ENCODE data around the gene EFNB2.

Gene EFNB2

GRCh38 chr13:106450991-106451390 lies 84.5 kb downstream of the EFNB2 start:
- no peak overlapping the region for H3K4me3 ChIP-seq (ENCODE audit: low read length)
- H3K27me3 ChIP-seq (ENCODE audit: control insufficient read depth, insufficient read depth, low read length) = no peaks in the 10 kb centered on the region
- peaks cover 1% of the 10 kb centered on the region for H3K4me1 ChIP-seq (ENCODE audit: control insufficient read depth, low read depth, low read length)
- H3K9ac ChIP-seq (ENCODE audit: low read length) = no peak overlapping the region
- no peaks in the 10 kb centered on the region for H3K9me3 ChIP-seq (ENCODE audit: control insufficient read depth, low read depth, low read length)
- no peaks in the 10 kb centered on the region for H3K36me3 ChIP-seq (ENCODE audit: control insufficient read depth, low read depth, low read length)
- H3K27ac ChIP-seq (ENCODE audit: low read length) = no peak overlapping the region

- Histone ChIP-seq H3K36me3 (ENCODE audit: control insufficient read depth, low read depth, low read length) (no peaks in the 10 kb centered on the region), H3K4me1 (ENCODE audit: control insufficient read depth, low read depth, low read length) (peaks cover 3% of the 10 kb centered on the region), H3K9me3 (ENCODE audit: control insufficient read depth, low read depth, low read length) (no peaks in the 10 kb centered on the region), H3K9ac (ENCODE audit: low read length) (no peak overlapping the region), H3K27me3 (ENCODE audit: control insufficient read depth, insufficient read depth, low read length) (no peaks in the 10 kb centered on the region), H3K27ac (ENCODE audit: low read length) (no peak overlapping the region), H3K4me3 (ENCODE audit: low read length) (no peak overlapping the region)
Observed at GRCh38 chr13:106449096-106449495, 86.4 kb downstream of the EFNB2 start.

GRCh38 chr13:106445996-106446395 lies 89.5 kb downstream of the EFNB2 start:
- no peaks in the 10 kb centered on the region for H3K36me3 ChIP-seq (ENCODE audit: control insufficient read depth, low read depth, low read length)

GRCh38 chr13:106443607-106444322 lies 91.7 kb downstream of the EFNB2 start:
- H3K36me3 ChIP-seq (ENCODE audit: control insufficient read depth, low read depth, low read length) = no peaks in the 10 kb centered on the region
- H3K4me1 ChIP-seq (ENCODE audit: control insufficient read depth, low read depth, low read length) = peaks cover 12% of the 10 kb centered on the region
- H3K9ac ChIP-seq (ENCODE audit: low read length) = no peak overlapping the region
- no peak overlapping the region for H3K27ac ChIP-seq (ENCODE audit: low read length)
- H3K27me3 ChIP-seq (ENCODE audit: control insufficient read depth, insufficient read depth, low read length) = no peaks in the 10 kb centered on the region
- H3K9me3 ChIP-seq (ENCODE audit: control insufficient read depth, low read depth, low read length) = no peaks in the 10 kb centered on the region
- H3K4me3 ChIP-seq (ENCODE audit: low read length) = no peak overlapping the region

More at GRCh38 chr13:106445996-106446395, 89.5 kb downstream of the EFNB2 start:
- H3K9me3 ChIP-seq (ENCODE audit: control insufficient read depth, low read depth, low read length) = no peaks in the 10 kb centered on the region
- no peaks in the 10 kb centered on the region for H3K27me3 ChIP-seq (ENCODE audit: control insufficient read depth, insufficient read depth, low read length)
- no peak overlapping the region for H3K27ac ChIP-seq (ENCODE audit: low read length)
- H3K9ac ChIP-seq (ENCODE audit: low read length) = no peak overlapping the region
- no peak overlapping the region for H3K4me3 ChIP-seq (ENCODE audit: low read length)
- peaks cover 9% of the 10 kb centered on the region for H3K4me1 ChIP-seq (ENCODE audit: control insufficient read depth, low read depth, low read length)

GRCh38 chr13:106440866-106441265 lies 94.6 kb downstream of the EFNB2 start:
- Histone ChIP-seq H3K9ac (ENCODE audit: low read length) (no peak overlapping the region), H3K4me3 (ENCODE audit: low read length) (no peak overlapping the region), H3K4me1 (ENCODE audit: control insufficient read depth, low read depth, low read length) (peaks cover 10% of the 10 kb centered on the region), H3K36me3 (ENCODE audit: control insufficient read depth, low read depth, low read length) (no peaks in the 10 kb centered on the region), H3K27ac (ENCODE audit: low read length) (no peak overlapping the region), H3K27me3 (ENCODE audit: control insufficient read depth, insufficient read depth, low read length) (no peaks in the 10 kb centered on the region), H3K9me3 (ENCODE audit: control insufficient read depth, low read depth, low read length) (no peaks in the 10 kb centered on the region)

Measured in iPS-18a (cell line).